HCT116 (cell line): Measurements from ENCODE around the gene CCDC188.
"Not testable (repeated sequence)": the region's sequence is repeated elsewhere in the genome, so short reads cannot be mapped to it uniquely, and the experiment has no call there.

ENCODE experiments used
- CBX3 ChIP-seq: IDR thresholded peaks from 2 replicates; pipeline ENCODE4 v1.6.1; 2012; ENCODE audit warnings: low read depth
- CTCF ChIP-seq, 3 experiments: fragments of 200-600 bp in 1 of 3; sonication (generic) in 1 of 3; IDR thresholded peaks in 2 of 3; conservative IDR thresholded peaks in 1 of 3; 2 replicates each; pipeline ENCODE4 v1.5.1; 2012 to 2017; ENCODE audit warnings: low read depth in 2 of 3, low read length in 2 of 3, antibody characterized with exemption in 1 of 3, borderline replicate concordance in 1 of 3, control low read depth in 1 of 3, mild to moderate bottlenecking in 1 of 3, mixed read lengths in 1 of 3, mixed run types in 1 of 3, moderate library complexity in 1 of 3; ENCODE audit not compliant: insufficient read depth in 1 of 3
- EZH2phosphoT487 ChIP-seq: fragments of 200-600 bp; IDR thresholded peaks from 2 replicates; pipeline ENCODE4 v1.6.1; 2018; ENCODE audit warnings: antibody characterized with exemption, borderline replicate concordance
- SP1 ChIP-seq: IDR thresholded peaks from 2 replicates; pipeline ENCODE4 v1.6.1; 2012; ENCODE audit warnings: low read depth
- ZNF274 ChIP-seq: fragments of 200-500 bp; sonication (Bioruptor generic); IDR thresholded peaks from 2 replicates; pipeline ENCODE4 v1.6.1; 2014; ENCODE audit warnings: mild to moderate bottlenecking, low read depth, low read length, inconsistent platforms

GRCh38 chr22:20159531-20159930, 8.7 kb upstream of the CCDC188 start:
- TF ChIP-seq SP1; CTCF (IDR thresholded peaks at IDR 0.05 in 2 of 3, conservative IDR thresholded peaks at IDR 0.05 in 1 of 3; ENCODE audit: borderline replicate concordance in 1 of 3, insufficient read depth in 1 of 3, low read depth in 2 of 3, low read length in 2 of 3); CBX3; ZNF274; EZH2phosphoT487: not testable (repeated sequence)
